GM12801 (cell line): ENCODE measurements around the gene BNIP1.

Source experiments
- TF ChIP-seq, protein P1 (sequence below): IDR thresholded peaks from one replicate; pipeline ENCODE4 v1.5.1; 2011; ENCODE audit warnings: control low read depth; ENCODE audit not compliant: insufficient read length; ENCODE audit errors: extremely low read depth

The BNIP1 gene

DNA sequence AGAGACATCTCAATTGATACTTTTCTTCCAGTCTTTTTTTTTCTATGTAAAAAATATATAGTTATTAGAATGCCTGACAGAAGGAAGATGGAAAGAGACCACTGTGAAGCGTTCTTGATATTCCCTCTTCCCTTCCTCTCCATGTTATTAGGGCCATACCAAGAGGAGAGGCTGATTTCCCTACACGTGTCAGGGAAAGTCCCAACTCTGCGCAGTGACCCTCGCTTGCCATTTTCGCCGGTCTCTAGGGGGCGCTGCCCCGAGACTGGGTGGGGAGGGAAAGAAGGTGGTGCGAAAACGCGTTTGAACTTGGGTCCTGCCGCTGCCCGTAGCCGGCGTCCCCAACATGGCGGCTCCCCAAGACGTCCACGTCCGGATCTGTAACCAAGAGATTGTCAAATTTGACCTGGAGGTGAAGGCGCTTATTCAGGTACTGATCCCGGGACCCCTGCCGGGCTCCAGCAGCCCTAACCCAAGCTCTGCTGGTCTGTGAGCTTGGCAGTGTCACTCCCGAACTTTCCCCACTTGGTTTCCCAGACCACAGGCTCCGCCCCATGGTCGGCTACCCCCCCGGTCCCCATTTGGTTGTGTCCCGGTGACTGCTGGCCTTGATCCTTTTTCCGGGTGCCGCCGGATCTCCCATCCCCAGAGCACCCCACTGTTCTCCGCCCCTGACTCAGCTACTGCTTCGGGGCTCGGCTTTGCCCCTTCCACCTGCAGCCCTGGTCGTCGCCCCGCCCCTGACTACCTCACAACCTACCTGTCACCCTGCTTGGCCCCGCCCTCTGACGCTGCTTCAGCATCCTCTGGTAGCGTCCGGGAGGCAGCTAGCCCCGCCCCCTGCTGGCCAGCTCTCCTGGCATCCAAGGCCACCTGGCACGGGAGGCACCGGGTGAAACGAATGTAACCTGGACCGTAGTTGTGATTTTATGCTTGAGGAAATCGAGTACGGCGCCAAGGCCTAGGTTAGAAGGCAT, at the start of gene BNIP1:
TSS of gene BNIP1 (plus strand) at position 332 of the 977 bp plus-strand sequence. CDS start at position 347, 15 bp downstream.
- TF ChIP-seq, protein P1, sequence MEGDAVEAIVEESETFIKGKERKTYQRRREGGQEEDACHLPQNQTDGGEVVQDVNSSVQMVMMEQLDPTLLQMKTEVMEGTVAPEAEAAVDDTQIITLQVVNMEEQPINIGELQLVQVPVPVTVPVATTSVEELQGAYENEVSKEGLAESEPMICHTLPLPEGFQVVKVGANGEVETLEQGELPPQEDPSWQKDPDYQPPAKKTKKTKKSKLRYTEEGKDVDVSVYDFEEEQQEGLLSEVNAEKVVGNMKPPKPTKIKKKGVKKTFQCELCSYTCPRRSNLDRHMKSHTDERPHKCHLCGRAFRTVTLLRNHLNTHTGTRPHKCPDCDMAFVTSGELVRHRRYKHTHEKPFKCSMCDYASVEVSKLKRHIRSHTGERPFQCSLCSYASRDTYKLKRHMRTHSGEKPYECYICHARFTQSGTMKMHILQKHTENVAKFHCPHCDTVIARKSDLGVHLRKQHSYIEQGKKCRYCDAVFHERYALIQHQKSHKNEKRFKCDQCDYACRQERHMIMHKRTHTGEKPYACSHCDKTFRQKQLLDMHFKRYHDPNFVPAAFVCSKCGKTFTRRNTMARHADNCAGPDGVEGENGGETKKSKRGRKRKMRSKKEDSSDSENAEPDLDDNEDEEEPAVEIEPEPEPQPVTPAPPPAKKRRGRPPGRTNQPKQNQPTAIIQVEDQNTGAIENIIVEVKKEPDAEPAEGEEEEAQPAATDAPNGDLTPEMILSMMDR, result no peak

DNA sequence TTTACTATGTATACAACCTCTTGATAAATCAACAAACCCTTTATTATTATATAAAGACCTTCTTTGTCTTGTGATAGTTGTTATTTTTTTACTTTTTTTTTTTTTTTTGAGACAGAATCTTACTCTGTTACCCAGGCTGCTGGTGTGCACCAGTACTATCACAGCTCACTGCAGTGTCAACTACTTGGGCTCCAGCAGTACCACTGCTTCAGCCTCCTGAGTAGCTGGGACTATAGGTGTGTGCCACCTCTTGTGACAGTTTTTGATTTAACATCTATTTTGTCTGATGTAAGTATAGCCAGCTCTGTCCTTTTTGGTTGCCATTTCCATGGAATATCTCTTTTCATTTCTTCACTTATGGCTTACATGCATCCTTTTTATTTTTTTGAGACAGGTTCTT, 45.5 kb upstream of the BNIP1 start:
- TF ChIP-seq, protein P1, result no peak

GRCh38 chr5:173099461-173099860, 44.9 kb upstream of the BNIP1 start:
- TF ChIP-seq, protein P1, result no peak

GRCh38 chr5:173101245-173101644, 43.1 kb upstream of the BNIP1 start:
- TF ChIP-seq, protein P1, result no peak

GRCh38 chr5:173103411-173103810, 40.9 kb upstream of the BNIP1 start:
- TF ChIP-seq, protein P1, result no peak

GRCh38 chr5:173108914-173109313, 35.4 kb upstream of the BNIP1 start:
- TF ChIP-seq, protein P1, result no peak

DNA sequence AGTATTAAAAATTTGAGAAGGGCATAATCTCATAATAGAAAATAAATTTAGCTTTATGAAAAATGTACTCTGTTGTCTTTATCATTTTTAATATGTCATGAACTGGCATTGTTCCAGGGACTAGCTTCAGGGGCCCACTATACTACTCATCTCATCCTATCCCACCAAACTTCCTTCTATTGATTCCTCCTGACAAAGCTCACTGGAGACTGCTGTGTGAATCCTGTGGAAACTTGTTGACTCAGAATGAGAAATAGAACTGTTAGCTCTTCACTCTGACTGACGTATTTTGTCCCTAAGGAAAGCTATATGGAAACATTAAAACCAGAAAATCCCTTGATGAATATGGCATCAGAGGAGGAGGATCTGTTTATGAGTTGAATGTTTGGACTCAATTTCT, 29.8 kb upstream of the BNIP1 start:
- TF ChIP-seq, protein P1, result no peak
